ENCODE data around the gene PBX2.

- TF ChIP-seq CTCF (IDR thresholded peaks at IDR 0.05; ENCODE audit: insufficient read depth, low read length): no peak
- TF ChIP-seq POLR2AphosphoS5 (IDR thresholded peaks at IDR 0.05; ENCODE audit: low read depth): no peak
- TF ChIP-seq REST (IDR thresholded peaks at IDR 0.05; ENCODE audit: insufficient replicate concordance, low read depth): no peak
Observed at GRCh38 chr6:32168350-32168749, 21.7 kb downstream of the PBX2 start.
